ENCODE results near the gene PNPLA1.

- no peak for TF ChIP-seq CTCF (IDR thresholded peaks at IDR 0.05)
- no peak for TF ChIP-seq POLR2A (IDR thresholded peaks at IDR 0.05)
- no peak for TF ChIP-seq EP300 (IDR thresholded peaks at IDR 0.05)
These were observed at the start of gene PNPLA1 for GRCh38 chr6:36269834-36270705.

All from stomach (tissue), 4 donors.